A549 (cell line): ENCODE data around the gene CFB. TPM values are rescaled to one million over a fixed set of nuclear protein-coding genes. Genes with fewer than 3 reads are reported as not detected.
A peak's percentile ranks its signal among the peaks of the same experiment; 100 is the strongest.

Source experiments
- ATAC-seq, 2 experiments: fragments of 200-7000 bp in 1 of 2; fragments of >200 bp in 1 of 2; cut with Nextera tagmentation in 1 of 2; cut with Tn5 transposase in 1 of 2; 3 replicates each; pipeline versions ENCODE4 v1.8.0 to v1.9.1; 2018 to 2020; ENCODE audit warnings: mild to moderate bottlenecking in 1 of 2, moderate library complexity in 1 of 2
- CTCF ChIA-PET: fragments of 300-600 bp; sonication (Branson Sonifier 250); formaldehyde crosslinking; extraction: SDS; loops from one replicate; lab custom pipeline; 2021; ENCODE audit warnings: antibody characterized with exemption, inconsistent platforms; lab: Yijun Ruan, JAX
- POLR2A ChIA-PET: fragments of 350-600 bp; formaldehyde crosslinking; extraction: SDS; loops from one replicate; lab custom pipeline; 2021; ENCODE audit warnings: antibody characterized with exemption, inconsistent platforms; lab: Yijun Ruan, JAX
- DNase-seq, 2 experiments: peaks; one replicate each; pipeline versions ENCODE4 v3.0.0 to v3.0.0-alpha.2; 2011 to 2016; ENCODE audit warnings: low read depth in 1 of 2, low spot score in 1 of 2
- FAIRE-seq: peaks from 2 replicates; lab custom pipeline; 2011; peaks lifted over from hg19 to GRCh38; lab: Jason Lieb, UNC
- H3K27ac ChIP-seq, 2 experiments: fragments of >200 bp; sonication (Bioruptor Twin); formaldehyde crosslinking; 3 replicates each; pipeline ENCODE4 v1.5.1; 2016 to 2017
- H3K4me1 ChIP-seq: fragments of >200 bp; sonication (Bioruptor Twin); formaldehyde crosslinking; 3 replicates; pipeline ENCODE4 v1.6.1; 2016
- H3K4me2 ChIP-seq: fragments of >200 bp; sonication (Bioruptor Twin); formaldehyde crosslinking; 3 replicates; pipeline ENCODE4 v1.6.1; 2016
- H3K4me3 ChIP-seq: fragments of >200 bp; sonication (Bioruptor Twin); formaldehyde crosslinking; 3 replicates; pipeline ENCODE4 v1.5.1; 2016
- H3K9me3 ChIP-seq: fragments of >200 bp; sonication (Bioruptor Twin); formaldehyde crosslinking; 3 replicates; pipeline ENCODE4 v1.6.1; 2016
- CBX2 ChIP-seq: fragments of 200-600 bp; sonication (generic); IDR thresholded peaks from 2 replicates; pipeline ENCODE4 v1.6.1; 2016; ENCODE audit warnings: low read depth, mild to moderate bottlenecking, borderline replicate concordance
- CBX8 ChIP-seq: fragments of 200-600 bp; sonication (generic); IDR thresholded peaks from 2 replicates; pipeline ENCODE4 v1.6.1; 2016
- CHD4 ChIP-seq: fragments of 200-600 bp; sonication (generic); IDR thresholded peaks from 2 replicates; pipeline ENCODE4 v1.6.1; 2016; ENCODE audit warnings: antibody characterized with exemption, mild to moderate bottlenecking, borderline replicate concordance
- CTCF ChIP-seq: fragments of >200 bp; sonication (Bioruptor Twin); formaldehyde crosslinking; IDR thresholded peaks from 3 replicates; pipeline ENCODE4 v1.5.1; 2016
- EP300 ChIP-seq, 2 experiments: fragments of >200 bp; sonication (Bioruptor Twin); formaldehyde crosslinking; IDR thresholded peaks; 2 replicates in 1 of 2; 3 replicates in 1 of 2; pipeline ENCODE4 v1.6.1; 2016 to 2017
- FOSB ChIP-seq: fragments of 250-450 bp; sonication (Bioruptor Pico); IDR thresholded peaks from 2 replicates; pipeline ENCODE4 v1.5.0; 2020; ENCODE audit warnings: mild to moderate bottlenecking, moderate library complexity
- FOSL2 ChIP-seq, 2 experiments: fragments of 450-650 bp in 1 of 2; fragments of >200 bp in 1 of 2; sonication (Bioruptor Twin) in 1 of 2; formaldehyde crosslinking; IDR thresholded peaks; 2 replicates each; pipeline versions ENCODE4 v1.5.0 to v1.6.1; 2016 to 2020; ENCODE audit warnings: mild to moderate bottlenecking in 1 of 2, moderate library complexity in 1 of 2
- HES2 ChIP-seq: fragments of >200 bp; sonication (Bioruptor Twin); formaldehyde crosslinking; IDR thresholded peaks from 2 replicates; pipeline ENCODE4 v1.6.1; 2016
- HMGXB4 ChIP-seq: fragments of 250-450 bp; sonication (Bioruptor Pico); IDR thresholded peaks from 2 replicates; pipeline ENCODE4 v1.5.0; 2021; ENCODE audit warnings: mild to moderate bottlenecking, moderate library complexity, borderline replicate concordance
- HOXA7 ChIP-seq: fragments of 250-450 bp; sonication (Bioruptor Pico); IDR thresholded peaks from 2 replicates; pipeline ENCODE4 v1.5.0; 2020; ENCODE audit warnings: mild to moderate bottlenecking, moderate library complexity
- HOXB13 ChIP-seq: fragments of 250-450 bp; sonication (Bioruptor Pico); IDR thresholded peaks from 2 replicates; pipeline ENCODE4 v1.5.0; 2020; ENCODE audit warnings: low read depth, mild to moderate bottlenecking, moderate library complexity
- HOXB5 ChIP-seq: fragments of 250-450 bp; sonication (Bioruptor Pico); IDR thresholded peaks from 2 replicates; pipeline ENCODE4 v1.5.0; 2020; ENCODE audit warnings: mild to moderate bottlenecking, moderate library complexity
- JUN ChIP-seq, 2 experiments: fragments of >200 bp; sonication (Bioruptor Twin); formaldehyde crosslinking; IDR thresholded peaks; 2 replicates in 1 of 2; 3 replicates in 1 of 2; pipeline ENCODE4 v1.6.1; 2016 to 2017
- JUNB ChIP-seq: fragments of >200 bp; sonication (Bioruptor Twin); formaldehyde crosslinking; IDR thresholded peaks from 2 replicates; pipeline ENCODE4 v1.6.1; 2016
- KDM1A ChIP-seq: fragments of 200-600 bp; sonication (generic); IDR thresholded peaks from 2 replicates; pipeline ENCODE4 v1.6.1; 2016; ENCODE audit warnings: low read depth, mild to moderate bottlenecking
- KDM5A ChIP-seq: fragments of 200-600 bp; sonication (generic); IDR thresholded peaks from 2 replicates; pipeline ENCODE4 v1.6.1; 2016; ENCODE audit warnings: antibody characterized with exemption, mild to moderate bottlenecking
- MAFK ChIP-seq: fragments of 450-650 bp; IDR thresholded peaks from 2 replicates; pipeline ENCODE4 v1.6.1; 2014; ENCODE audit not compliant: partially characterized antibody
- MAZ ChIP-seq: fragments of 150-350 bp; IDR thresholded peaks from 2 replicates; pipeline ENCODE4 v1.6.1; 2014; ENCODE audit warnings: antibody characterized with exemption, low read depth, low read length, borderline replicate concordance
- MYC ChIP-seq: IDR thresholded peaks from 2 replicates; pipeline ENCODE4 v1.6.1; 2012; ENCODE audit warnings: mild to moderate bottlenecking, inconsistent platforms, low read length, improper control_type of control experiment, borderline replicate concordance
- NPAS2 ChIP-seq: fragments of 250-450 bp; sonication (Bioruptor Pico); IDR thresholded peaks from 2 replicates; pipeline ENCODE4 v1.8.0; 2022; ENCODE audit warnings: mild to moderate bottlenecking, moderate library complexity, borderline replicate concordance
- PHF8 ChIP-seq: fragments of 200-600 bp; sonication (generic); IDR thresholded peaks from 2 replicates; pipeline ENCODE4 v1.6.1; 2016; ENCODE audit warnings: low read depth, mild to moderate bottlenecking, antibody characterized with exemption, moderate library complexity, borderline replicate concordance
- POLR2A ChIP-seq: IDR thresholded peaks from 2 replicates; pipeline ENCODE4 v1.6.1; 2012; ENCODE audit warnings: mild to moderate bottlenecking, low read length
- POLR2AphosphoS2 ChIP-seq: conservative IDR thresholded peaks from 2 replicates; pipeline ENCODE4 v1.6.1; 2012; ENCODE audit warnings: low read length, improper control_type of control experiment, inconsistent platforms
- RAD21 ChIP-seq, 2 experiments: fragments of >200 bp in 1 of 2; sonication (Bioruptor Twin) in 1 of 2; formaldehyde crosslinking in 1 of 2; IDR thresholded peaks in 1 of 2; conservative IDR thresholded peaks in 1 of 2; 2 replicates in 1 of 2; 3 replicates in 1 of 2; pipeline ENCODE4 v1.6.1; 2012 to 2018; ENCODE audit warnings: inconsistent platforms in 1 of 2
- REST ChIP-seq: fragments of 200-600 bp; sonication (generic); IDR thresholded peaks from 2 replicates; pipeline ENCODE4 v1.6.1; 2016; ENCODE audit warnings: antibody characterized with exemption, mild to moderate bottlenecking, moderate library complexity
- SREBF2 ChIP-seq: fragments of 450-650 bp; IDR thresholded peaks from 2 replicates; pipeline ENCODE4 v1.6.1; 2014; ENCODE audit warnings: mild to moderate bottlenecking, moderate library complexity
- TFCP2L1 ChIP-seq: fragments of 250-450 bp; sonication (Bioruptor Pico); IDR thresholded peaks from 2 replicates; pipeline ENCODE4 v1.5.0; 2021; ENCODE audit warnings: mild to moderate bottlenecking
- ZSCAN20 ChIP-seq: fragments of 250-450 bp; sonication (Bioruptor Pico); IDR thresholded peaks from 2 replicates; pipeline ENCODE4 v1.8.0; 2022; ENCODE audit warnings: mild to moderate bottlenecking, moderate library complexity
- WGBS: methylation state at CpG from one replicate; pipeline ENCODE4 v1.1.6; 2017; ENCODE audit errors: missing lambda C conversion rate; 5-methylcytosine and 5-hydroxymethylcytosine counted together
- polyA plus RNA-seq, 4 experiments: library from polyadenylated mRNA; depleted of rRNA in 3 of 4; stranded (reverse); fragments of >200 nt; fragmentation: RNase III in 1 of 4; extraction: RNeasy Plus Mini Kit Qiagen cat#74134 plus additional on column Dnase treatment in 1 of 4; gene quantifications; 2 replicates in 3 of 4; 3 replicates in 1 of 4; pipeline ENCODE4 v1.2.3, GENCODE V29; 2011 to 2017
- TF ChIP-seq, protein P1 (sequence below): fragments of 250-450 bp; sonication (Bioruptor Pico); IDR thresholded peaks from 2 replicates; pipeline ENCODE4 v1.5.0; 2020; ENCODE audit warnings: low read depth, mild to moderate bottlenecking, moderate library complexity

CFB gene
- polyA plus RNA-seq, 2 of the 4 experiments (the other 2 are of a cell fraction) = 4.4 to 5.6 TPM

- ChIA-PET CTCF (interaction anchor here (0.5 to 2.9 kb wide), 4 partner anchors 12 to 244 kb away, joined by 3 to 11 read pairs (median 3); no protein-coding TSS in a partner anchor), POLR2A (interaction anchor here (1.2 kb wide), 1 partner anchor 12 kb away, joined by 4 read pairs; no protein-coding TSS in a partner anchor)
- DNase-seq (no peak), ATAC-seq (peak in 1 of 2 experiments; percentile 16; a peak in 1 of 6 replicates), FAIRE-seq (no peak)
- H3K9me3 ChIP-seq = no peaks in the 10 kb centered on the region
- 14% methylated on average over 3 of the region's 6 CpGs for WGBS
- no peak overlapping the region for H3K4me3 ChIP-seq
- peak overlapping the region in 1 of 2 experiments; percentile 50; a peak in 2 of 6 replicates for H3K27ac ChIP-seq
- TF ChIP-seq CBX2 = no peak
- no peak for TF ChIP-seq JUNB
- TF ChIP-seq NPAS2 (CRISPR knock-in tag) = no peak
- no peak for TF ChIP-seq POLR2A
- no peak for TF ChIP-seq PHF8
- TF ChIP-seq TFCP2L1 (CRISPR knock-in tag) = no peak
- TF ChIP-seq MYC = no peak
- no peak for TF ChIP-seq POLR2AphosphoS2
- no peak for TF ChIP-seq CBX8
- no peak for TF ChIP-seq EP300 (IDR thresholded peaks at IDR 0.05)
- TF ChIP-seq HES2 = no peak
- no peak for TF ChIP-seq HOXB5 (CRISPR knock-in tag)
- no peak for TF ChIP-seq REST
- no peak for TF ChIP-seq MAFK
- TF ChIP-seq MAZ = no peak
- no peak for TF ChIP-seq SREBF2
- TF ChIP-seq HOXA7 (CRISPR knock-in tag) = no peak
- peak overlapping the region; percentile 35; the same call in 2 of the 3 replicates for H3K4me2 ChIP-seq
- peaks cover 21% of the 10 kb centered on the region for H3K4me1 ChIP-seq
Measured at GRCh38 chr6:31940256-31940664, 5.6 kb upstream of the CFB start.

DNA sequence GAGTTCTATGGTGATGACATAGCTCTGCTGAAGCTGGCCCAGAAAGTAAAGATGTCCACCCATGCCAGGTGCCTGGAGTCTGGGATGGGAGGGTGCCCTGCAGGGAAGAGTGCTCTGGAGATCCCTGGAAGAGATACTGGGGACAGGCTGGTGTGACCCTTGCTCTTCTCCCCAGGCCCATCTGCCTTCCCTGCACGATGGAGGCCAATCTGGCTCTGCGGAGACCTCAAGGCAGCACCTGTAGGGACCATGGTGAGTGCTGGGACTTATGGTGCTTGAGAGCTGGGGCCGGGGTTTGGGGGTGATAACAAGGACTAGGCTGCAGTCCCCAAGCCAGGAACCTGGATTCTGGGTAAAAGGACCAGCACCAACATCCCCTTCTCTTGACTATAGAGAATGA, 2.2 kb upstream of the CFB start:
- ATAC-seq = no peak
- no peak overlapping the region for H3K4me2 ChIP-seq
- no peak overlapping the region for H3K27ac ChIP-seq
- WGBS = 83% methylated on average over 2 of the region's 3 CpGs
- FAIRE-seq = no peak
- DNase-seq = no peak
- ChIA-PET CTCF (interaction anchor here (2.7 kb wide), 1 partner anchor 9 kb away, joined by 16 read pairs; no protein-coding TSS in a partner anchor), POLR2A (no interaction called here)
- H3K4me1 ChIP-seq = peaks cover 32% of the 10 kb centered on the region
- no peak overlapping the region for H3K4me3 ChIP-seq
- no peaks in the 10 kb centered on the region for H3K9me3 ChIP-seq
- TF ChIP-seq HMGXB4 (CRISPR knock-in tag) (no peak), KDM5A (no peak), HES2 (no peak), FOSL2 (IDR thresholded peaks at IDR 0.05) (no peak), FOSL2 (CRISPR knock-in tag; IDR thresholded peaks at IDR 0.05) (no peak), HOXB13 (CRISPR knock-in tag) (no peak), ZSCAN20 (CRISPR knock-in tag) (no peak), CTCF (no peak), KDM1A (no peak), POLR2A (no peak), JUN (IDR thresholded peaks at IDR 0.05) (no peak), HOXA7 (CRISPR knock-in tag) (no peak), RAD21 (conservative IDR thresholded peaks at IDR 0.05 in 1 of 2, IDR thresholded peaks at IDR 0.05 in 1 of 2) (no peak), MAZ (no peak), FOSB (CRISPR knock-in tag) (no peak), CHD4 (no peak)
- TF ChIP-seq, protein P1, sequence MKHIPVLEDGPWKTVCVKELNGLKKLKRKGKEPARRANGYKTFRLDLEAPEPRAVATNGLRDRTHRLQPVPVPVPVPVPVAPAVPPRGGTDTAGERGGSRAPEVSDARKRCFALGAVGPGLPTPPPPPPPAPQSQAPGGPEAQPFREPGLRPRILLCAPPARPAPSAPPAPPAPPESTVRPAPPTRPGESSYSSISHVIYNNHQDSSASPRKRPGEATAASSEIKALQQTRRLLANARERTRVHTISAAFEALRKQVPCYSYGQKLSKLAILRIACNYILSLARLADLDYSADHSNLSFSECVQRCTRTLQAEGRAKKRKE (CRISPR knock-in tag) = no peak
